Measurements from ENCODE around the gene BICC1. TPM values are rescaled to one million over a fixed set of nuclear protein-coding genes. Genes with fewer than 3 reads are reported as not detected.
A peak's percentile ranks its signal among the peaks of the same experiment; 100 is the strongest.

The BICC1 gene
- total and polyA plus RNA-seq, 2 donors (not counting 1 experiment from before 2014, with no cell fraction given): 22.6 to 64.7 TPM

GRCh38 chr10:58721601-58722281 lies 209.1 kb downstream of the BICC1 start:
- Histone ChIP-seq H3K9ac (ENCODE audit: insufficient read depth, low read length) (no peak overlapping the region), H3K4me1 (ENCODE audit: control insufficient read depth, extremely low read depth, insufficient read depth, low read length) (no peaks in the 10 kb centered on the region), H4K20me1 (ENCODE audit: control insufficient read depth, extremely low read depth, insufficient read depth, low read length) (no peaks in the 10 kb centered on the region), H3K36me3 (ENCODE audit: control insufficient read depth, insufficient read depth, low read length) (no peaks in the 10 kb centered on the region), H3K27me3 (ENCODE audit: control insufficient read depth, insufficient read depth, low read length) (no peaks in the 10 kb centered on the region), H3K4me3 (replicated peaks in 1 of 4; ENCODE audit: control extremely low read depth in 1 of 4, insufficient read depth in 1 of 4, low read depth in 3 of 4, low read length in 4 of 4) (no peak overlapping the region), H2AFZ (ENCODE audit: low read length) (no peak overlapping the region), H3K79me2 (ENCODE audit: control insufficient read depth, insufficient read depth, low read length) (no peaks in the 10 kb centered on the region), H3K27ac (ENCODE audit: insufficient read depth, low read length) (no peak overlapping the region), H3K9me3 (ENCODE audit: control insufficient read depth, insufficient read depth, low read depth, low read length) (no peaks in the 10 kb centered on the region), H3K4me2 (ENCODE audit: extremely low read depth, insufficient read depth, low read length) (no peak overlapping the region)
- TF ChIP-seq EZH2 (IDR thresholded peaks at IDR 0.05; ENCODE audit: low read length, missing control alignments) (no peak), CTCF (conservative IDR thresholded peaks at IDR 0.05 in 1 of 2, IDR thresholded peaks at IDR 0.05 in 1 of 2; ENCODE audit: low read depth in 1 of 2, low read length in 2 of 2) (no peak)
- DNase-seq (ENCODE audit: low read depth in 2 of 2): peak in 1 of 2 donors; percentile 72

- no peaks in the 10 kb centered on the region for H3K9me3 ChIP-seq (ENCODE audit: control insufficient read depth, insufficient read depth, low read depth, low read length)
- TF ChIP-seq CTCF (conservative IDR thresholded peaks at IDR 0.05 in 1 of 2, IDR thresholded peaks at IDR 0.05 in 1 of 2; ENCODE audit: low read depth in 1 of 2, low read length in 2 of 2) (no peak), EZH2 (IDR thresholded peaks at IDR 0.05; ENCODE audit: low read length, missing control alignments) (no peak)
- H3K4me3 ChIP-seq (replicated peaks in 1 of 4; ENCODE audit: control extremely low read depth in 1 of 4, insufficient read depth in 1 of 4, low read depth in 3 of 4, low read length in 4 of 4): no peak overlapping the region
- no peaks in the 10 kb centered on the region for H3K36me3 ChIP-seq (ENCODE audit: control insufficient read depth, insufficient read depth, low read length)
- no peak overlapping the region for H3K27ac ChIP-seq (ENCODE audit: insufficient read depth, low read length)
- no peak overlapping the region for H2AFZ ChIP-seq (ENCODE audit: low read length)
- no peaks in the 10 kb centered on the region for H3K4me1 ChIP-seq (ENCODE audit: control insufficient read depth, extremely low read depth, insufficient read depth, low read length)
- H4K20me1 ChIP-seq (ENCODE audit: control insufficient read depth, extremely low read depth, insufficient read depth, low read length): no peaks in the 10 kb centered on the region
- no peak overlapping the region for H3K9ac ChIP-seq (ENCODE audit: insufficient read depth, low read length)
- DNase-seq (ENCODE audit: low read depth in 2 of 2): no peak
- no peaks in the 10 kb centered on the region for H3K79me2 ChIP-seq (ENCODE audit: control insufficient read depth, insufficient read depth, low read length)
- H3K27me3 ChIP-seq (ENCODE audit: control insufficient read depth, insufficient read depth, low read length): no peaks in the 10 kb centered on the region
- H3K4me2 ChIP-seq (ENCODE audit: extremely low read depth, insufficient read depth, low read length): no peak overlapping the region
These were observed 210.5 kb downstream of the BICC1 start for GRCh38 chr10:58723186-58723585.

DNA sequence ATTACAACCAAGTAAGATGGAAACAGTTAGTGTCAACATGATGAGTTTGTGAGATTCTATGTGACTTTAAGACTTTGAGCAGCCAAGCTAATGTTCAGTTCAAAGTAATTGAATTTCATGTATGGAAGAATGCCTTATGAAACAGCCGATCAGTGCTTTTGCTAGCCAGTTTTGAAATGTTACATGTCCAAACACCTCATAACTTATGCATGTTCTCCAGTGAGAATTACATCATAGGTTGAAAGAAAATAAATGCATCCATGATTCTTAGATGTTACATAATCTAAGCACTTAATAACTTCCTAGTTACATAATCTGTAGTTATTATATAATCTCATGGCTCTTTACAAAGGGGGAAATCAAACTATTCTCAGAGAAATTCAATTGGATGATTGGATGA lies 211.3 kb downstream of the BICC1 start:
- Histone ChIP-seq H3K4me1 (ENCODE audit: control insufficient read depth, extremely low read depth, insufficient read depth, low read length) (no peaks in the 10 kb centered on the region), H3K4me2 (ENCODE audit: extremely low read depth, insufficient read depth, low read length) (no peak overlapping the region), H3K27me3 (ENCODE audit: control insufficient read depth, insufficient read depth, low read length) (no peaks in the 10 kb centered on the region), H3K27ac (ENCODE audit: insufficient read depth, low read length) (no peak overlapping the region), H3K36me3 (ENCODE audit: control insufficient read depth, insufficient read depth, low read length) (no peaks in the 10 kb centered on the region), H4K20me1 (ENCODE audit: control insufficient read depth, extremely low read depth, insufficient read depth, low read length) (no peaks in the 10 kb centered on the region), H3K9me3 (ENCODE audit: control insufficient read depth, insufficient read depth, low read depth, low read length) (no peaks in the 10 kb centered on the region), H3K79me2 (ENCODE audit: control insufficient read depth, insufficient read depth, low read length) (no peaks in the 10 kb centered on the region), H3K4me3 (replicated peaks in 1 of 4; ENCODE audit: control extremely low read depth in 1 of 4, insufficient read depth in 1 of 4, low read depth in 3 of 4, low read length in 4 of 4) (no peak overlapping the region), H2AFZ (ENCODE audit: low read length) (no peak overlapping the region), H3K9ac (ENCODE audit: insufficient read depth, low read length) (no peak overlapping the region)
- TF ChIP-seq CTCF (conservative IDR thresholded peaks at IDR 0.05 in 1 of 2, IDR thresholded peaks at IDR 0.05 in 1 of 2; ENCODE audit: low read depth in 1 of 2, low read length in 2 of 2) (no peak), EZH2 (IDR thresholded peaks at IDR 0.05; ENCODE audit: low read length, missing control alignments) (no peak)
- peak in 1 of 2 donors; percentile 56 for DNase-seq (ENCODE audit: low read depth in 2 of 2)
